NCI-H2196 (cell line): ENCODE results near the gene FST.

ENCODE experiments used
- DNase-seq: peaks from one replicate; lab custom pipeline; 2025; ENCODE audit not compliant: unreplicated experiment; lab: John Stamatoyannopoulos, UW

The FST gene, protein sequence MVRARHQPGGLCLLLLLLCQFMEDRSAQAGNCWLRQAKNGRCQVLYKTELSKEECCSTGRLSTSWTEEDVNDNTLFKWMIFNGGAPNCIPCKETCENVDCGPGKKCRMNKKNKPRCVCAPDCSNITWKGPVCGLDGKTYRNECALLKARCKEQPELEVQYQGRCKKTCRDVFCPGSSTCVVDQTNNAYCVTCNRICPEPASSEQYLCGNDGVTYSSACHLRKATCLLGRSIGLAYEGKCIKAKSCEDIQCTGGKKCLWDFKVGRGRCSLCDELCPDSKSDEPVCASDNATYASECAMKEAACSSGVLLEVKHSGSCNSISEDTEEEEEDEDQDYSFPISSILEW

DNA sequence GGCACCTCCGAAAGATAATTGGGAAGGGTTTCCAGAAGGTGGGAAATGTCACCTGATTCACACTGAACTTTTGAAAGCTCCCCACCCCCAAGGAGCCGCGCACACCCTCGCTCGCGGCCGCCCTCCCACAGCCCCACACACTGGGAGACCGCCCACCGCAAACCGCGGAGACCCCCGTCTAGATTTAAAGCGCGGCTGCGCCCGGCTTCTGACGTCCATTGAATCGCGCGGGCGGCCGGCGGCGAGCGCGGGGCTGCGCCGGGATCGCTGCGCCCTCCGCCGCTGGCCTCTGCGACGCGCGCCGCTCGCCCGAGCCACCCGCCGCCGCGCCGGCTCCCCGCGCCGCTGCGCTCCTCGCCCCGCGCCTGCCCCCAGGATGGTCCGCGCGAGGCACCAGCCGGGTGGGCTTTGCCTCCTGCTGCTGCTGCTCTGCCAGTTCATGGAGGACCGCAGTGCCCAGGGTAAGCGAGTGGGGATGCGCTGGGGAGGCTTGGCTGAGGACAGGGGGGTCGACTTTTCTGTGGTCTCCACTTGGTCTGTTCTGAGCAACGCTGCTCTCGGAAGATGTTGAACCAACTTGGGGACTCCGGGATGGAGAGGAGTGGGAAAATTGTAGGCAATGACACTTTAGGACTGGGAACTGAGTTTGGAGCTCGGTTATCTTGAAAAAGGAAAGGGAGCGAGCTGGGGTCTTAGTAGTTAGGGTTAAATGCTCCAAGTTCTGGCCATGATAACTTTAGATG lies at the start of gene FST:
Gene FST, plus strand, starts transcription at position 214 of the 743 bp plus-strand sequence. Its CDS starts 163 bp downstream, at position 377.
- no peak for DNase-seq

DNA sequence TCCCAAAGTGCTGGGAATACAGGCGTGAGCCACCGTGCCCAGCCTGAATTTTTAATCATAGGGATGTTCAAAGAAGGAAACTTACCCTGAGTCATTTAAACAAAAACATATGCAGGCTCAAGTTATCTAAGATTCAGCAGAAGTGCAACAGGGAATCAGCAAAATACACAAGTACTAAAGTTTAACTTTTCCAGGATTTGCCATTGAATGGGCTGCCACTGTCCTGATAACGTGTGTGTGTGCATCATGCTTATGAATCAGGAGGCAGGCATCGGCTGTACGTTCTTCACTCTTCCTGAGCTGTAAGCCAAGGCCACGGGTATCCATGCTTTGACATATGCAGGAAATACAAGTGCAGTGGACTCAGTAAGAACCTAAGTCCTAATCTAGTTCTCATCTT lies 48.8 kb upstream of the FST start:
- no peak for DNase-seq

DNA sequence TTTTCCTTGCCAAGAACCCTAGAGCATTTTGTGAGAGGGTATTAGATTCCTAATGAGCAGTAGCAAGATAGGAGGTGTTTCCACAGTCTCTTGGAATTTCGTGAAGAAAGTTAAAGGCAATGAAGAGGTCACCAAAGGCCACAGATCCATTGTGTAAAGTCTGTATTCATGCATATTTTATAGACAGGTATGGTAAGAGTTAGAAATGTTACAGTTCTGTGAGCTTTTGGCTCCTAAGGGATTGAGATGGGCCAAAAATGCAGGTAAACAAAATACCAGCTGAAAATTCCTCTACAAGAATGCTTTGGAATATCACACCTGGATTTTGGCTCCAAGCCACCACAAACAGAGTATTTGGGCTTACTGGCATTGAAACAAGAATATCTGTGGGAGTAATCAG lies 47.4 kb upstream of the FST start:
- DNase-seq = no peak

DNA sequence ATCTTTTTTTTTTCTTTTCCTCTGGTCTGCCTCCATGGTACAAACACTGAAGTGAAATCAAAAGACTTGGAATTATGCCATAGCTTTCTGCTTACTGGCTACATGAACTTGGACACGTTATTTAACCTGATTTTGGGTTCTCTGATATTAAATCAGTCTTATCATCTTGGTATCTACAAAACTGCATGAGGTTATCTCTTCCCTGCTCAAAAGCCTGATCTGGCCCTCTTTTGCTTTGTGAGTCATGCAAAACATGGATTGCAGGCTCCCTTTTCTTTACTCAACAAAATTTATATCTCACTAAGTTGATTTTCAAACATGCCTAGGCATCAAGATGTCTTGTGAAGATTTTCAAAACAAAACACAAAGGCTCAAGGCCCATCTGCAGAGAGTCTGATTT lies 45.9 kb upstream of the FST start:
- no peak for DNase-seq

DNA sequence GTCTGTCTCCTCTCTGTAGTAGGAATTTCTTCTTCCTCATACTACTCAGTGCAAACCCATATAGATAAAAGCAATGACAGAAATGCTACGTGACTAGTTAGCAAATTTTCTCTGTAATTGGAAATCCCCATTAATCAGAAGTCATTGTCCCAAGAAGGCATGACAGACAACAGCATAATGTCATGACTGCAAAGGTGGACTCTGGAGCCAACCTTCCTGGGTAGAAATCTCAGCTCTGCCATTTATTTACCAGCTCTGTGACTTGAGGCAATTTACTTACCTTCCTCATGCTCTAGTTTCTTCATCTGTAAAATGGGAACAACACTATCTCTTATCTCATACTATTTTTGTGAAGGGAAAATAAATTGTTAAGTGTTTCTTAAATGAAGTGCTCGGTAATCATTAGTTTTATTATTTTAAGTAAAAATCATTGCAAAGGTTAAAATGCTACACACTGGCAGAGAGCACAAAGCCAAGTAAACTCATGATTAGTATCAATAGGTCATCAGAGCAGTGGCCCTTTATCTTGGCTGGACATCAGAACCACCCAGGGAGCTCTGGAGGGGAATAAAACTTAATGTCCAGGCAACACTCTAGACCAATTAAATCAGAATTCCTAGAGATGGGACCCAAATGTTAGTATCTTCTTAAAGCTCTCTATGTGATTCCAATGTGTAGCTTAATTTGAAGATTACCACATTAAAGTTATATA lies 43.8 kb upstream of the FST start:
- no peak for DNase-seq

DNA sequence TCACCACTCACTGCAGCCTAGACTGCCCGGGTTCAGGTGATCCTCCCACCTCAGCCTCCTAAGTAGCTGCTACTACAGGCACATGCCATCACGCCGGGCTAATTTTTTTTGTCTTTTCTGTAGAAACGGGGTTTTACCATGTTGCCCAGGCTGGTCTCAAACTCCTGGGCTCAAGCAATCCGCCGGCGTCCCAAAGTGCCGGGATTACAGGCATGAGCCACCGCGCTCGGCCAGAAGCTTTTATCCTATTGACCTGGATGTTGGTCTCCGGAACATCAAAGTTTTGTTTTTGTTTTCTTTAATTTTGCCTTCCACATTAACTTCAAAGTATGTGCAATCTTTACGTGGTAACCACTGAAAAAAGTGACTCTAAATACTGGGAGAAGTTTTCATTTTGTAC lies 42.4 kb upstream of the FST start:
- no peak for DNase-seq

DNA sequence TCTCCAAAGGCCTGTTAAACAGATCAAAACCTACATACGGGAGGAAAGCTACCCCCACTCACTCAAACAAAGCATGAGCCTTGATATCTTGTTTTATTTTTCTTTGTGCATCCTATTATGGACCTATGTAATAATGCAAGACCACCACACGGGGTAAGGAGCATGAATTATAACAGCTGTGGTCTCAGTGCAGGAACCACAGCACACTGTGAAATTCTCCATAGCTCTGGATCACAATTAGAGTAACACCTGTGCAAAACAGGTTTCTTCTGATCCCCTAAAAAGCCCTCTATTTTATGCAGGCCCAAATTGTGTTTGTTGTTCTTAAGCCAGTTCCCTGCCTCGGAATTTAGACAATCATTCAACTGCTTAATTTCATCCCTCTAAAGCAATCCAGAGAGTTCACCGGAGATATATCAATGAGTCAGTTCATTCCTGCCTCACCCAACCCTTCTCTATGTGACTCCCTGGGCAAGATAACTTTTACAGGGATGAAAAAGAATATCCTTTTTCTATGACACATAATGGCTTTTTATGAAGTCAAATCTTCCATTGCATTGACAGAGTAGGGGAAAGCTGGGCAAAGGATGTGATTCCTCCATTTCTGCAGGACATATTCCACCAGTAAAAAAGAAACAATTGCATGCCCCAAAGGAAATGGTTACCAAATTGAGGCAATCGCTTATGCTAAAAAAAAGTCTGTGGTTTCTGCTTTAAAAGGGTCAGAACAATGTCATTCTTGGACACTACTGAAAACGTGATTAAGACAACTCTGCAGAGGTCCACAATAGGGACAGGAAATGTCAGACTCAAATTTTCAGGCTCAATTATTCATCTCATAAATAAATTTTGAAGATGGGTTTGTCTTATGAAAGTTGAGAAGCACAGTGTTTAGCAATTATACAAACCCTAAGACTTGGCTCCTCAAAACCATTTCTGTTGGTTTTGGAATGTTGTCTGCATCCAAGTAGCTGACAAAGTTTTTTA lies 41.6 kb upstream of the FST start:
- no peak for DNase-seq

DNA sequence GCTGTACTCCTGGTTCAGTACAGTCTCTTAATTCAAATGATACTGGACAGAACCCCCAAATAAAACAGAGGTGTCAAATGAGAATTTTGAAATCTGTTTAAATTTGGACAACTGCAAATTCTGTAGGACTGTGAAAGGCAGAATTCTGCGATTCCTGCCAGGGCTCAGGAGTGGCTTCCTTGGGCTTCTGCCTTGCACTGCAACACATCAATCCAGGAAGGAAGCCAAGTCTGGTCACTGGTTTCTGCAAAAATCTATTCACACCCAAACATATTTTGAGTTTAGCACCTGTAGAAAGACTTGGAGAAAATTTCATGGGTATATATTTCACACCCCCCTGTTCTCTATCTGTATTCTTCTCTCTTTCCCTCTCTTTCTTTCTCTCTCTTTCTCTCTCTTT lies 37.5 kb upstream of the FST start:
- DNase-seq = no peak

DNA sequence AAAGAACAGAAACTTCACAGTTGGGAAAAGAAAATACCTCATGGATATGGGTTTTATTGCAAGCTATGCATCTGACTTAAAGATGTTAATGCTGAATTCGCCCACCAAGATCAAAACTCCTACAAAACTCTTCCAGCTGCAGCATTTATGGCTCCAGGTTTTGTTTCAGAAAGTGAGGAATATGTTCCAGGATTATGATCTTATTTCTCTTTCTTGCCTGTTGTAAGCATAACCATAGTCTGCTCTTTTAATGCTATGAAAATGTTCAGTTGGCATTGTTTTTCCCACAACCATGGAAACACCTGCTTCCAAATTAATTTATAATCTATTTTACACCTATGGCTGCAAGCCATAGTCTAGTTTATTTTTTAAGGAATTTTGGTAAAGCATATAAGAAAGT lies 34.9 kb upstream of the FST start:
- no peak for DNase-seq

DNA sequence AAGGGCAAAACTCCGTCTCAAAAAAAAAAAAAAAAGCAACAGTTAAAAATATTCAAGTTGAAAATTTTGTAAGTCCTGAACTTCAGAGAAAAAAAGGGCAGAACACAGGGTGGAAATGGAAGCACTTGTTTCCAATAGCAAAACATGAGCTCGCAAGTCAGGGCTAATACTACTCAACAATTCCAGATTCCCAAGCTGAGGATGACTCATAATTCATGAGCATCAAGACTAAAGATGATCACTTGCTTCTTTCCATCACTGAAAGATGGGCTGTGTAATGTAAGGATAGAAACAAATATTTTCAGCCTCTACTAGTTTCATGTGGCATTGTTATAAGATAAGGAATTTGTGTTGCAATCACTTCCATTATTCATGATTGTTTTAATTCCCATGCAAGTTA lies 33.5 kb upstream of the FST start:
- DNase-seq = no peak

DNA sequence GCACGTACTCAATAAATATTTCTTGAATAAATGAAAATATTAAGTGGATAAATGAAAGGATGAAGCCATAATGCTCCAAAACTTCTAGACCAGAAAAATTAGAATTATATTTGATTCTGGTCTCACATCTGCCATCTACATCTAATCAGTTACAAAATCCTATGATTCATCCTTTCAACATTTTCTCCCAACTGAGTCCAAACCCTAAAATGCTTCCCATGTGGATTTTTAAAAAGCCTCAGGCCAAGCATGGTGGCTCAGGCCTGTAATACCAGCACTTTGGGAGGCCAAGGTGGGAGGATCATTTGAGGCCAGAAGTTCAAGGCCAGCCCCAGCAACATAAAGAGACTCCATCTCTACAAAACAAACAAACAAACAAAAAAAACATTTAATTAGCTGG lies 31.6 kb upstream of the FST start:
- no peak for DNase-seq

DNA sequence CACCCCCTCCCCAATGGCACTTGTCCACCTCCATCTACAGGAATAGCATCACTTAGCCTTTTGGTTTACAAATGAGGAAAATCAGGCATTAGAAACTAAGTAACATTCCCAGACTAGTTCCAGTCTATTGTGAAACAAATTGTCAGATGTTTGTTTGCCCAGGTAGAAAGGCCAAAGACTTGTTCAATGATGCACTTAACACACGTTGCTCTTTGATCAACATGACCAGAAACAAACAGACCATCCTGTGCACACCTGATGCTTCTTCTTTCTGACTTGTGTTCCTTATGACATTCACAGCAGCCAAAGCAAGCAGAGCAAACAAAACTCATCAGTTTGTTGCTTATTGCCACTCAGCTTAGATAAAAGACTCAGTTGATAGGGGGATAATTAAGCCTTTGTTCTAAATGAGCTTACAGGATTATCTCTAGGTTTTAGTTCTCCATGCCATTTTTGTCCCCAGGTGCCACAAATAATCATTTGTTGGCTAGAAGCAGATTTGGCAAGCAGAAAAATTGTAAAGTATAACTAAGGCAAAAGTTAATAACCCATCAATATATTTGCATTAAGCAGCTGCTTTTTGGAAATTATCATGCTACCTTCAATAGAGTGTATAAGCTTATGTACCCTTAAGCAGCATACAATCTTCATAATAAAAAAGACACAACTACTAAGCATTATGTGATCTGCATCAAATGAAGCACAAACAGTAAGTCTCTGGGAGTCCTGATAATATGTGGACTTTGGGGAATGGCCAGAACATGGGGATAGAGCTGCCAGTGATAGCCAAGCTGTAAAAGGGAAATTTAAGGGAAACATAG lies 26.3 kb upstream of the FST start:
- DNase-seq = no peak

DNA sequence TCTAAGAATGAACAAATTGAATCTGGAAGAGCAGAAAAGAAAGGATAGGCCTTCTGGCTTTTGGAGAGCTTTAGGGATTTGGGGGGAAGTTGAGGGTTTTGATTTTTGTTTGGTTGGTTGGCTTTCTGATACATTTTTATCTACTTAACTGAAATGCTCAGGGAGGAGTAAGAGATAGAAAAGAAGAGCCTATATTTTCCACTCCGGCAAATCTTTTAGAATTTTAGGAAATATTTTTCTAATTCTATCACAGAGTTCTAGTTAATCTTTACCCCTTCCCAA lies 25.8 kb upstream of the FST start:
- DNase-seq = no peak

DNA sequence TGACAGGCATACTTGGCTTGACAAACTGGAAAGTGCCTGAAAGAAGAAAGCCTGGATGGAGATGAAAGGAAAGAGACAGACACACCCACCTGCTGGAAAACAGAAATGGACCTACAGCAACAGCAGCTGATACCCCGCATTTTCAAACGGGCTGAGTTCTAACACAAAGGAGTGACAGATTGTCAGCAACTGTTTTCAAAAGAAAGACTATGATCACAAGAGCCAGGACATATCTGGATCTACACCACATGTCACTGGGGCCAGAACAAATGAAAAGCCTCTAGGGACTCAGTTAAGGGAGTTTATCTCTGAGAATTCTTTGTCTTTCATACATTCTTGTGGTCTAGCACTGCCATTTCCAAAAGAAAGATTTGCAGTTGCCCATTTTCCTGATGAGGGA lies 24.1 kb upstream of the FST start:
- DNase-seq = no peak

DNA sequence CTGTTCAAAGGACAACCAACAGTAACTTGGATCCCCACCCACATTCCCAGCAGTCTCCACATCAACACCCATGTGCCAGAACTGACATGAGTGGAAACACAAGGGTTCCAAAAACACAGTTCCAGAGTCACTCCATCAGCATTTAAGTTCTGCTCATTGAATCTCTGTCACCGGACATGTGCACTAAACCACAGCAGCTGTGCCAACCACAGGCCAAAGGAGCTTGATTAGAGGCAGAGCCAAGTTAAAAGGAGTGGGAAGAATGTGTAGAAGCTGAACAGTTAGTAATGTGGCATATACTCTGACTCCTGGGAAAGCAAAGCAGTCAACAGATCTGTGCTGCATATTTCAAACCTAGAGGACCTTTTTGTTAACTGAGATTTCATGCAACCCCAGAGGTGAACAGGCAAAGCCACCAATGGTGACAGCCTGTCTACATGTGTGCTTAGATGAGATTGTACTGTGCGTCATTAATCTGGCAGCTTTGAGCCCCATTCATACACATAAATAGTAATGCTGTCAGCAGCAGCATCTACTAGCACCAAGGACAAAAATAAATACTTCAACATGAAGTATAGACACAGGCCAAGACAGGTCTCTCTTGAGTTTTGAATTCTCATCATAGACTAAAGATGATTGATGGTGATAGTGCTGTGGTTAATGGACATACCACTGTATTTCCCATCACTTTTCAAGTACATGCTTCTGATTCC lies 16.4 kb upstream of the FST start:
- DNase-seq = no peak

DNA sequence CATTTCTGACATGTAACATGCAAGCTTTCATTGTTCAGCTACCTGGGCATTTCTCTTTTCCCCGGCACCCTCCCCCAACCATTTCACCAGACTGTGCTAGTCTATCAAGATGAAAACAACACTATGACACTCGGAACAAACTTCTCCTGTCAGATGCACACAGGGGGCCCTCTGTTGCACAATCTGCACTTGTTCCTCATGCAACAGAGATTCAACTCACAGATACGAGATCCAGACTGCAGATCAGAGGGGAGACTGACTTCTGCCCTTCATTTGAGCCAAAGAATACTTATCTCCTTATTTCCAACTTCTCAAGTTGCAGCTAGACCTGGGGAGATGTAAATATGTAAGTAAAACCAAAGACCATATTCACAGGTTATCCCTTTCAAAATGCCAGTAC lies 15.7 kb upstream of the FST start:
- no peak for DNase-seq

DNA sequence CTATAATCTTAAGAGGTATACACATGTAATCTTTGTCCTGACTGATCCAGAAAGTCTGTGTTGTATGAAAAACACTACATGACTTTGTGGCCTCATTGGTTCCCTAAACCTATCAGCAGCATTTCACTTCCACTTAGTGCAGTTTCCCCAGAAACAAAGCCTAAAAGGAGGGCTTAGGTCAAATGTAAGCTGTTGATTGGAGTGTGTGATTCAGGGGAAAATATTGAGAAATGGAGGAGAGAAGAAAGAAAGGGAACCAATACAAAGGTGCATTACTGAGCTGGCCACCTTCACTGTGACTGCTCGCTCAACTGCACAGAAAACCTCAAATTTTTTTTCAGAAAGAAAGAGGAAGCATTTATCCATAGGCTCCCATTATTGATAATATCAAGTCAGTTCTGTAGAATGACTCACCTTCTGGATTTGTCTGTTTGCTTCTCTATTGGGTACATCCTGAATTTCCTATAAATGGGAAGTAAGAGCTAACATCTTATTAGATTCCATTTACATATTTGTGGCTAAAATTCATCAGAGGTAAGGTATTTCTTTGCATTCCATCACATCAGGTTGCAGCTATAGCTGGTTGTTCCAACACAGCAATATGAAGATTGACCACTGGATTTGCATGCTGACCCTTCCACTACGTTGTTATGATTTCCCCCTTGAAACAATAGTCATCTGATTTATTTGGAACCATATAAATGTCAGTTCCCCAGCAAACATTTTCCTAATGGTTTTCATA lies 10.3 kb upstream of the FST start:
- DNase-seq = no peak

DNA sequence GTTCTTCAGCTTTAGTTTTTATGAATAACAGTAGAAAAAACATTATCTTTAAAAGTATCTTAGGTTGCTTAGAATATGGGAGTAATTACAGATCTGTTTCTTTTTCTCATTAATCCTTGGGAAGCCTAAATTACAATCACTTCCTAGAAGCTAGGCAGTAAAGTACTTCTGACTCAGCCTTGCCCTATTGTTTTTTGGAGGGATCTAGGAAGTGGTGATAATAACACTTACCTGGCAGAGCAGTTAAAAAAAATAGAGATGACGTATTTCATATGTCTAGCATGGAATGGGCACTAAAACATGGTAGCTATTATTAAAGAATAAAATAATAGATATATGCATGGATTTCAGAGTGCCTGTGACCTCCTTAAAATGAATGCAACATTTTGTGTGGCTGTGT lies 8.2 kb upstream of the FST start:
- no peak for DNase-seq
